Neural cell (in vitro differentiated cells): Measurements from ENCODE around the gene NEK5. TPM values are rescaled to one million over a fixed set of nuclear protein-coding genes. Genes with fewer than 3 reads are reported as not detected.

ENCODE experiments used
- H2AFZ ChIP-seq: fragments of 200-600, 300-800 bp; sonication (generic), shearing (Covaris generic); 2 replicates; pipeline ENCODE4 v1.6.0; 2014; ENCODE audit warnings: low read depth, mild to moderate bottlenecking, antibody characterized with exemption, low read length, moderate library complexity
- H3F3A ChIP-seq: fragments of 200-600 bp; shearing (Covaris generic); 2 replicates; pipeline ENCODE4 v1.6.1; 2016; ENCODE audit warnings: mild to moderate bottlenecking, moderate library complexity, mixed read lengths, antibody characterized with exemption, low read length; ENCODE audit not compliant: insufficient read depth, poor library complexity, severe bottlenecking
- H3K27ac ChIP-seq: fragments of 200-600, 300-800 bp; sonication (generic), shearing (Covaris generic); 2 replicates; pipeline ENCODE4 v1.5.1; 2014; ENCODE audit warnings: mild to moderate bottlenecking, low read length, moderate library complexity
- H3K27me3 ChIP-seq: fragments of 300-800, 200-600 bp; sonication (generic), shearing (Covaris generic); 2 replicates; pipeline ENCODE4 v1.6.0; 2014; ENCODE audit warnings: mild to moderate bottlenecking, low read depth, low read length, moderate library complexity; ENCODE audit not compliant: insufficient read depth
- H3K36me3 ChIP-seq: fragments of 300-800, 200-600 bp; sonication (generic), shearing (Covaris generic); 2 replicates; pipeline ENCODE4 v1.5.1; 2014; ENCODE audit warnings: mild to moderate bottlenecking, antibody characterized with exemption, low read length, moderate library complexity; ENCODE audit not compliant: insufficient read depth
- H3K4me2 ChIP-seq: fragments of 300-800, 200-600 bp; sonication (generic), shearing (Covaris generic); 2 replicates; pipeline ENCODE4 v1.6.0; 2014; ENCODE audit warnings: mild to moderate bottlenecking, low read length
- H3K4me3 ChIP-seq: fragments of 300-800, 200-600 bp; sonication (generic), shearing (Covaris generic); 2 replicates; pipeline ENCODE4 v1.5.1; 2014; ENCODE audit warnings: mild to moderate bottlenecking, low read length, moderate library complexity
- H3K79me2 ChIP-seq: fragments of 200-600 bp; shearing (Covaris generic); replicated peaks from 2 replicates; pipeline ENCODE4 v1.6.0; 2014; ENCODE audit warnings: mild to moderate bottlenecking, low read length, moderate library complexity; ENCODE audit not compliant: insufficient read depth
- H3K9ac ChIP-seq: fragments of 300-800, 200-600 bp; sonication (generic), shearing (Covaris generic); 2 replicates; pipeline ENCODE4 v1.6.1; 2016; ENCODE audit warnings: mild to moderate bottlenecking, low read length, mixed read lengths
- H3K9me2 ChIP-seq: fragments of 200-600 bp; shearing (Covaris generic); 2 replicates; pipeline ENCODE4 v1.6.1; 2016; ENCODE audit warnings: mild to moderate bottlenecking, low read length, mixed read lengths; ENCODE audit not compliant: insufficient read depth
- H3K9me3 ChIP-seq: fragments of 200-600, 300-800 bp; sonication (generic), shearing (Covaris generic); 2 replicates; pipeline ENCODE4 v1.6.1; 2016; ENCODE audit warnings: mild to moderate bottlenecking, mixed run types, low read length, moderate library complexity, mixed read lengths
- H4K20me1 ChIP-seq: fragments of 200-600 bp; shearing (Covaris generic); 2 replicates; pipeline ENCODE4 v1.6.1; 2016; ENCODE audit warnings: mild to moderate bottlenecking, mixed run types; ENCODE audit not compliant: insufficient read depth
- EP300 ChIP-seq: fragments of 450-650 bp; conservative IDR thresholded peaks from 2 replicates; pipeline ENCODE4 v1.6.1; 2014; ENCODE audit warnings: antibody characterized with exemption, mild to moderate bottlenecking, moderate library complexity; ENCODE audit not compliant: poor library complexity, severe bottlenecking
- EZH2 ChIP-seq: fragments of 200-600, 300-800 bp; shearing (Covaris generic), sonication (generic); IDR thresholded peaks from 2 replicates; pipeline ENCODE4 v1.6.1; 2014; ENCODE audit warnings: antibody characterized with exemption, low read length, borderline replicate concordance, mild to moderate bottlenecking; ENCODE audit not compliant: insufficient read depth, poor library complexity, severe bottlenecking
- MXI1 ChIP-seq: fragments of 450-650 bp; conservative IDR thresholded peaks from 2 replicates; pipeline ENCODE4 v1.6.1; 2014; ENCODE audit warnings: antibody characterized with exemption, mild to moderate bottlenecking; ENCODE audit not compliant: poor library complexity, severe bottlenecking
- POLR2AphosphoS5 ChIP-seq: IDR thresholded peaks from 2 replicates; pipeline ENCODE4 v1.6.1; 2012
- RAD21 ChIP-seq: fragments of 450-650 bp; conservative IDR thresholded peaks from 2 replicates; pipeline ENCODE4 v1.6.1; 2014; ENCODE audit warnings: antibody characterized with exemption, mild to moderate bottlenecking, moderate library complexity
- SMC3 ChIP-seq: fragments of 450-650 bp; conservative IDR thresholded peaks from 2 replicates; pipeline ENCODE4 v1.6.1; 2014; ENCODE audit warnings: antibody characterized with exemption, mild to moderate bottlenecking, moderate library complexity; ENCODE audit not compliant: poor library complexity
- TAF1 ChIP-seq: IDR thresholded peaks from 2 replicates; pipeline ENCODE4 v1.6.1; 2012; ENCODE audit warnings: low read depth
- polyA plus RNA-seq: library from polyadenylated mRNA; depleted of rRNA; stranded (reverse); fragments of >200 nt; gene quantifications from 2 replicates; pipeline ENCODE4 v1.2.3, GENCODE V29; 2014
- TF ChIP-seq, protein P1 (sequence below): fragments of 450-650 bp; IDR thresholded peaks from 2 replicates; pipeline ENCODE4 v1.5.1; 2014; ENCODE audit warnings: antibody characterized with exemption, mild to moderate bottlenecking, moderate library complexity; ENCODE audit not compliant: poor library complexity, severe bottlenecking
- TF ChIP-seq, protein P2 (sequence below): IDR thresholded peaks from 2 replicates; pipeline ENCODE4 v1.6.1; 2012; ENCODE audit warnings: borderline replicate concordance

The NEK5 gene
- polyA plus RNA-seq, 1 donor from 2014 or later, result 0.43 TPM

DNA sequence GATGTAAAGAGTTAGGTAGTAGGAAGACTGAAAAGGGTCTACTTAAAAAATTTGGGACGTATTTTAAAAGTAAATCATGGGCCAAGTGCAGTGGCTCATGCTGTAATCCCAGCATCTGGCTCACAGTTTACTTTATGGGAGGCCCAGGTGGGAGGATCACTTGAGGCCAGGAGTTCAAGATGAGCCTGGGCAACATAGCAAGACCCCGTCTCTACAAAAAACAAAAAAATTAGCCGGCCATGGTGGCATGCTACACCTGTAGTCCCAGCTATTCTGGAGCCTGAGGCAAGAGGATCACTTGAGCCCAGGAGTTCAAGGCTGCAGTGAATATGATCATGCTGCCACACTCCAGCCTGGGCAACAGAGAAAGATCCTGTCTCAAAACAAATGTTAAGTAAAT is 81.4 kb downstream of the NEK5 start:
- no peak overlapping the region for H3K27ac ChIP-seq
- no peaks in the 10 kb centered on the region for H3F3A ChIP-seq
- H4K20me1 ChIP-seq, result no peaks in the 10 kb centered on the region
- H3K79me2 ChIP-seq, result no peaks in the 10 kb centered on the region
- no peak overlapping the region for H3K4me2 ChIP-seq
- TF ChIP-seq MXI1, result no peak
- TF ChIP-seq, protein P1, sequence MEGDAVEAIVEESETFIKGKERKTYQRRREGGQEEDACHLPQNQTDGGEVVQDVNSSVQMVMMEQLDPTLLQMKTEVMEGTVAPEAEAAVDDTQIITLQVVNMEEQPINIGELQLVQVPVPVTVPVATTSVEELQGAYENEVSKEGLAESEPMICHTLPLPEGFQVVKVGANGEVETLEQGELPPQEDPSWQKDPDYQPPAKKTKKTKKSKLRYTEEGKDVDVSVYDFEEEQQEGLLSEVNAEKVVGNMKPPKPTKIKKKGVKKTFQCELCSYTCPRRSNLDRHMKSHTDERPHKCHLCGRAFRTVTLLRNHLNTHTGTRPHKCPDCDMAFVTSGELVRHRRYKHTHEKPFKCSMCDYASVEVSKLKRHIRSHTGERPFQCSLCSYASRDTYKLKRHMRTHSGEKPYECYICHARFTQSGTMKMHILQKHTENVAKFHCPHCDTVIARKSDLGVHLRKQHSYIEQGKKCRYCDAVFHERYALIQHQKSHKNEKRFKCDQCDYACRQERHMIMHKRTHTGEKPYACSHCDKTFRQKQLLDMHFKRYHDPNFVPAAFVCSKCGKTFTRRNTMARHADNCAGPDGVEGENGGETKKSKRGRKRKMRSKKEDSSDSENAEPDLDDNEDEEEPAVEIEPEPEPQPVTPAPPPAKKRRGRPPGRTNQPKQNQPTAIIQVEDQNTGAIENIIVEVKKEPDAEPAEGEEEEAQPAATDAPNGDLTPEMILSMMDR, result no peak
- H3K9me3 ChIP-seq, result no peaks in the 10 kb centered on the region
- H2AFZ ChIP-seq, result no peak overlapping the region
- no peaks in the 10 kb centered on the region for H3K36me3 ChIP-seq
- H3K4me3 ChIP-seq, result no peak overlapping the region
- H3K9me2 ChIP-seq, result no peaks in the 10 kb centered on the region
- no peak overlapping the region for H3K9ac ChIP-seq
- no peaks in the 10 kb centered on the region for H3K27me3 ChIP-seq

- TF ChIP-seq EZH2 (no peak), MXI1 (no peak), SMC3 (no peak), EP300 (no peak), POLR2AphosphoS5 (no peak), TAF1 (no peak), RAD21 (no peak)
- TF ChIP-seq, protein P2, sequence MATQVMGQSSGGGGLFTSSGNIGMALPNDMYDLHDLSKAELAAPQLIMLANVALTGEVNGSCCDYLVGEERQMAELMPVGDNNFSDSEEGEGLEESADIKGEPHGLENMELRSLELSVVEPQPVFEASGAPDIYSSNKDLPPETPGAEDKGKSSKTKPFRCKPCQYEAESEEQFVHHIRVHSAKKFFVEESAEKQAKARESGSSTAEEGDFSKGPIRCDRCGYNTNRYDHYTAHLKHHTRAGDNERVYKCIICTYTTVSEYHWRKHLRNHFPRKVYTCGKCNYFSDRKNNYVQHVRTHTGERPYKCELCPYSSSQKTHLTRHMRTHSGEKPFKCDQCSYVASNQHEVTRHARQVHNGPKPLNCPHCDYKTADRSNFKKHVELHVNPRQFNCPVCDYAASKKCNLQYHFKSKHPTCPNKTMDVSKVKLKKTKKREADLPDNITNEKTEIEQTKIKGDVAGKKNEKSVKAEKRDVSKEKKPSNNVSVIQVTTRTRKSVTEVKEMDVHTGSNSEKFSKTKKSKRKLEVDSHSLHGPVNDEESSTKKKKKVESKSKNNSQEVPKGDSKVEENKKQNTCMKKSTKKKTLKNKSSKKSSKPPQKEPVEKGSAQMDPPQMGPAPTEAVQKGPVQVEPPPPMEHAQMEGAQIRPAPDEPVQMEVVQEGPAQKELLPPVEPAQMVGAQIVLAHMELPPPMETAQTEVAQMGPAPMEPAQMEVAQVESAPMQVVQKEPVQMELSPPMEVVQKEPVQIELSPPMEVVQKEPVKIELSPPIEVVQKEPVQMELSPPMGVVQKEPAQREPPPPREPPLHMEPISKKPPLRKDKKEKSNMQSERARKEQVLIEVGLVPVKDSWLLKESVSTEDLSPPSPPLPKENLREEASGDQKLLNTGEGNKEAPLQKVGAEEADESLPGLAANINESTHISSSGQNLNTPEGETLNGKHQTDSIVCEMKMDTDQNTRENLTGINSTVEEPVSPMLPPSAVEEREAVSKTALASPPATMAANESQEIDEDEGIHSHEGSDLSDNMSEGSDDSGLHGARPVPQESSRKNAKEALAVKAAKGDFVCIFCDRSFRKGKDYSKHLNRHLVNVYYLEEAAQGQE, result no peak
- TF ChIP-seq, protein P1, result no peak
- Histone ChIP-seq H3K9ac (no peak overlapping the region), H3K4me2 (no peak overlapping the region), H3K4me3 (no peak overlapping the region), H3K9me2 (no peaks in the 10 kb centered on the region), H2AFZ (no peak overlapping the region), H3K79me2 (no peaks in the 10 kb centered on the region), H3K27ac (no peak overlapping the region), H3F3A (no peaks in the 10 kb centered on the region), H3K36me3 (no peaks in the 10 kb centered on the region), H3K9me3 (no peaks in the 10 kb centered on the region), H4K20me1 (no peaks in the 10 kb centered on the region), H3K27me3 (no peaks in the 10 kb centered on the region)
These were observed 85.2 kb downstream of the NEK5 start for GRCh38 chr13:52043675-52044074.
